OCI-LY1 (cell line): ENCODE measurements around the gene USF2.

Experiments
- H2AFZ ChIP-seq: fragments of 200-600 bp; sonication (generic), shearing (Covaris generic); 2 replicates; pipeline ENCODE4 v1.6.0; 2014; ENCODE audit warnings: antibody characterized with exemption, mild to moderate bottlenecking, low read length
- H3F3A ChIP-seq: fragments of 200-600 bp; sonication (generic), shearing (Covaris generic); 2 replicates; pipeline ENCODE4 v1.6.0; 2014; ENCODE audit warnings: mild to moderate bottlenecking, antibody characterized with exemption, low read length, moderate library complexity; ENCODE audit not compliant: insufficient read depth
- H3K27ac ChIP-seq: fragments of 200-600 bp; sonication (generic); 2 replicates; pipeline ENCODE4 v1.5.1; 2014; ENCODE audit warnings: low read length, mixed run types, mild to moderate bottlenecking, low read depth; ENCODE audit not compliant: poor library complexity, severe bottlenecking
- H3K27me3 ChIP-seq: fragments of 200-600 bp; sonication (generic); 2 replicates; pipeline ENCODE4 v1.6.0; 2014; ENCODE audit warnings: antibody characterized with exemption, mild to moderate bottlenecking, low read length, moderate library complexity; ENCODE audit not compliant: insufficient read depth
- H3K36me3 ChIP-seq: fragments of 200-600 bp; sonication (generic); 2 replicates; pipeline ENCODE4 v1.6.1; 2014; ENCODE audit warnings: mild to moderate bottlenecking, antibody characterized with exemption, low read length, moderate library complexity, mixed read lengths; ENCODE audit not compliant: insufficient read depth
- H3K4me1 ChIP-seq: fragments of 200-600 bp; sonication (generic); 2 replicates; pipeline ENCODE4 v1.5.1; 2014; ENCODE audit warnings: mild to moderate bottlenecking, low read length, moderate library complexity; ENCODE audit not compliant: insufficient read depth, severe bottlenecking
- H3K4me2 ChIP-seq: fragments of 200-600 bp; sonication (generic), shearing (Covaris generic); 2 replicates; pipeline ENCODE4 v1.6.1; 2014; ENCODE audit warnings: low read length
- H3K4me3 ChIP-seq: fragments of 200-600 bp; sonication (generic); 2 replicates; pipeline ENCODE4 v1.5.1; 2014; ENCODE audit warnings: low read length, low read depth, mild to moderate bottlenecking, mixed read lengths; ENCODE audit not compliant: poor library complexity, severe bottlenecking
- H3K79me2 ChIP-seq: fragments of 200-600 bp; shearing (Covaris generic); 2 replicates; pipeline ENCODE4 v1.6.1; 2016; ENCODE audit warnings: mixed run types, low read length, mixed read lengths; ENCODE audit not compliant: insufficient read depth
- H3K9ac ChIP-seq: fragments of 200-600 bp; sonication (generic), shearing (Covaris generic); 2 replicates; pipeline ENCODE4 v1.6.1; 2014; ENCODE audit warnings: mild to moderate bottlenecking, low read length, mixed read lengths
- H3K9me2 ChIP-seq: fragments of 200-600 bp; sonication (generic), shearing (Covaris generic); 2 replicates; pipeline ENCODE4 v1.6.1; 2014; ENCODE audit warnings: low read depth, mild to moderate bottlenecking, low read length, mixed read lengths
- H3K9me3 ChIP-seq: fragments of 200-600 bp; shearing (Covaris generic); 2 replicates; pipeline ENCODE4 v1.6.1; 2014; ENCODE audit warnings: low read length, mixed read lengths
- H4K20me1 ChIP-seq: fragments of 200-600 bp; sonication (generic), shearing (Covaris generic); 2 replicates; pipeline ENCODE4 v1.6.0; 2016; ENCODE audit warnings: mild to moderate bottlenecking, low read length; ENCODE audit not compliant: insufficient read depth
- CTCF ChIP-seq: fragments of 200-600 bp; sonication (generic), shearing (Covaris generic); IDR thresholded peaks from 2 replicates; pipeline ENCODE4 v1.5.1; 2017; ENCODE audit warnings: mild to moderate bottlenecking, antibody characterized with exemption, low read length, moderate library complexity, mixed read lengths
- EZH2 ChIP-seq: fragments of 200-600 bp; sonication (generic), shearing (Covaris generic); IDR thresholded peaks from 2 replicates; pipeline ENCODE4 v1.8.0; 2017; ENCODE audit warnings: borderline replicate concordance, mixed run types, mild to moderate bottlenecking, antibody characterized with exemption, low read length, moderate library complexity, mixed read lengths

The USF2 gene

DNA sequence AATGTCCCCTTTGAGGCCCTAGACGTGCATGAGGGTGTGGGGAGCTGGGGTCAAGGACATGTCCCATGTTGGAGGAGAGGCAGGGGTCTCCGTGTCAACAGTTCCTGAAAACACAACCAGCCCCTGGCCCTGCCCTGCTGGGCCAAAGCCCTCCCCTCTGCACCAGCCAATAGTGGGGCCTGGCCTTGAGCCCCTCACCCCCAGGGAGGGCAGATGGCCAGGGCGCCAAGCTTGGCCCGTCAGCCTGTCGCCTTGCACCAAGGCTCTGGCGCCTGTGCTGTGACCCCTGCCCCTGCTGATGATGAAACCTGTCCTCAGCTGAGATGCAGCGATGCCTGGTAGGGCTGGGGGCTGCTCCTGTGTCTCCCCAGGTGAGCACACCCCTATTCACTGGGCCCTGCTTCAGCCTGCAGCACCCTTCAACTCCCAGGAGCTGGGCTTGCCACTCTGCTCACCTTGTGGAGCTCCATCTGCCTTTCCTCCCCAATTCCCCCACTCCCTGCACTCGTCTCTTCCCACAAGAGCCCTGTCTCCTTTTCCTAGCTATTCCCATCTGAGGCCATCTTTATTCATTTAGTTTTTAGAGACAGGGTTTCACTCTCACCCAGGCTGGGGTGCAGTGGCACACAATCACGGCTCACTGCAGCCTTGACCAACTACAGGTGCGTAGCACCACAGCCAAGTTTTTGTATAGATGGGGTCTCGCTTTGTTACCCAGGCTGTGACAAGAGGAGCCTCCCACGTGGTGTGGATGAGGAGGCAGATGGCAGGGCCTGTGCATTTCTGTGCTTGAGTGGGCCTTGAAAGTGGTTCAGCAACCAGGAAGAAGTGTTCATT lies 11.4 kb downstream of the USF2 start:
- Histone ChIP-seq H3K9me2 (no peaks in the 10 kb centered on the region), H3K4me3 (no peak overlapping the region), H3F3A (no peaks in the 10 kb centered on the region; the same call in 1 of the 2 replicates), H2AFZ (no peak overlapping the region), H3K27me3 (peaks cover 5% of the 10 kb centered on the region; the same call in 1 of the 2 replicates), H3K9ac (no peak overlapping the region), H3K4me1 (peaks cover 9% of the 10 kb centered on the region), H3K27ac (no peak overlapping the region), H3K9me3 (no peaks in the 10 kb centered on the region), H3K4me2 (no peak overlapping the region), H3K36me3 (peaks cover 40% of the 10 kb centered on the region), H4K20me1 (no peaks in the 10 kb centered on the region), H3K79me2 (no peaks in the 10 kb centered on the region)
- TF ChIP-seq EZH2 (no peak), CTCF (no peak)

- Histone ChIP-seq H3F3A (no peaks in the 10 kb centered on the region; the same call in 1 of the 2 replicates), H3K27me3 (peaks cover 5% of the 10 kb centered on the region; the same call in 1 of the 2 replicates), H3K4me1 (peaks cover 9% of the 10 kb centered on the region), H3K4me2 (no peak overlapping the region), H3K27ac (no peak overlapping the region), H3K79me2 (no peaks in the 10 kb centered on the region), H3K9me2 (no peaks in the 10 kb centered on the region), H3K36me3 (peaks cover 29% of the 10 kb centered on the region), H3K9ac (no peak overlapping the region), H4K20me1 (no peaks in the 10 kb centered on the region), H2AFZ (no peak overlapping the region), H3K4me3 (no peak overlapping the region), H3K9me3 (no peaks in the 10 kb centered on the region)
- no peak for TF ChIP-seq CTCF
Observed at GRCh38 chr19:35281303-35281702, 12.5 kb downstream of the USF2 start.

- no peaks in the 10 kb centered on the region; the same call in 1 of the 2 replicates for H3F3A ChIP-seq
- H3K4me3 ChIP-seq = no peak overlapping the region
- H3K27ac ChIP-seq = no peak overlapping the region
- H3K79me2 ChIP-seq = no peaks in the 10 kb centered on the region
- no peaks in the 10 kb centered on the region for H3K9me2 ChIP-seq
- H3K9me3 ChIP-seq = no peaks in the 10 kb centered on the region
- H3K36me3 ChIP-seq = 0 out of 2 replicates have a peak, but pooled peaks cover 4% of the 10 kb centered on the region
- no peak overlapping the region for H3K9ac ChIP-seq
- H3K4me2 ChIP-seq = no peak overlapping the region
- H3K27me3 ChIP-seq = peaks cover 5% of the 10 kb centered on the region; the same call in 1 of the 2 replicates
- no peak for TF ChIP-seq CTCF
- TF ChIP-seq EZH2 = no peak
- no peaks in the 10 kb centered on the region for H4K20me1 ChIP-seq
- H3K4me1 ChIP-seq = peaks cover 9% of the 10 kb centered on the region
- H2AFZ ChIP-seq = no peak overlapping the region
Observed at GRCh38 chr19:35284153-35285094, 15.7 kb downstream of the USF2 start.
